Nephron progenitor cell (in vitro differentiated cells): ENCODE data around the gene VLDLR.
A peak's percentile ranks its signal among the peaks of the same experiment; 100 is the strongest.

Experiments used
- DNase-seq: peaks from one replicate; pipeline ENCODE4 v3.0.0; 2021
- H3K27ac Mint-ChIP-seq: 2 replicates; pipeline ENCODE4 v1.8.0; 2021; ENCODE audit warnings: mild to moderate bottlenecking, moderate library complexity, mixed read lengths
- H3K27me3 Mint-ChIP-seq: 2 replicates; pipeline ENCODE4 v1.8.0; 2021; ENCODE audit warnings: mild to moderate bottlenecking, low read depth, mixed read lengths; ENCODE audit not compliant: poor library complexity
- H3K36me3 Mint-ChIP-seq: 2 replicates; pipeline ENCODE4 v1.8.0; 2021; ENCODE audit warnings: low read depth, mixed read lengths
- H3K4me1 Mint-ChIP-seq: 2 replicates; pipeline ENCODE4 v1.8.0; 2021; ENCODE audit warnings: mixed read lengths
- H3K4me3 Mint-ChIP-seq: 2 replicates; pipeline ENCODE4 v1.8.0; 2021; ENCODE audit warnings: mild to moderate bottlenecking, moderate library complexity, mixed read lengths
- H3K9me3 Mint-ChIP-seq: 2 replicates; pipeline ENCODE4 v1.8.0; 2021; ENCODE audit warnings: mild to moderate bottlenecking, moderate library complexity, mixed read lengths
- TF ChIP-seq, protein P1 (sequence below): fragments of 200-600 bp; sonication (generic); IDR thresholded peaks from 2 replicates; pipeline ENCODE4 v1.5.0; 2021; ENCODE audit warnings: antibody characterized with exemption

Gene VLDLR

DNA sequence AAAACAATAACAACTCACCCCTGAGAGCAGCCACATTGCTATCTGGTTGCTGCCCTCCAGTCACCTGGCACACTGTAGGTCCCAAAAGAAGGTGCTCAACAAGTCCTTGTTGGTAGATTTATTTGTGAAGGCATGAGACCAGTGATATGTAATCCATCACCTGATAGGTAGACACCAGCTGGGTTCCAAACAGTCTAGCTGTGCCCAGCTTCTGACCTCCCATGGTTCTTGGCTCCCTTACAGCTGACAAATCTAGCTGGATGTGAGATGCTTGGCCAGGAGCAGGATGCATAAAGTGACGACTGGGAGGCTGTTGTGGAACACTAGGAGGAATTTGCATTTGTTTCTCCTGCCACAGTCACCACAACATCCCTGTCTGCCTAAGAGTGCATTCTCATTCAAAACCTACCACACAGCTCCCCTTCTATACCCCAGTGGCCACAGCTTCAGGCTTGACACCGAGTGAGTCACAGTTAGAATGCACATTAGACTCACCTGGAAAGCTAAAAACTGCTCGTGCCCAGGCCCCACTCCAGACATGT is 7.8 kb upstream of the VLDLR start:
- Mint-ChIP-seq H3K4me1 (peaks cover 8% of the 10 kb centered on the region), H3K27me3 (peaks cover 7% of the 10 kb centered on the region), H3K27ac (no peak overlapping the region), H3K36me3 (no peaks in the 10 kb centered on the region), H3K4me3 (no peak overlapping the region), H3K9me3 (peaks cover 6% of the 10 kb centered on the region)
- DNase-seq: no peak
- TF ChIP-seq, protein P1, sequence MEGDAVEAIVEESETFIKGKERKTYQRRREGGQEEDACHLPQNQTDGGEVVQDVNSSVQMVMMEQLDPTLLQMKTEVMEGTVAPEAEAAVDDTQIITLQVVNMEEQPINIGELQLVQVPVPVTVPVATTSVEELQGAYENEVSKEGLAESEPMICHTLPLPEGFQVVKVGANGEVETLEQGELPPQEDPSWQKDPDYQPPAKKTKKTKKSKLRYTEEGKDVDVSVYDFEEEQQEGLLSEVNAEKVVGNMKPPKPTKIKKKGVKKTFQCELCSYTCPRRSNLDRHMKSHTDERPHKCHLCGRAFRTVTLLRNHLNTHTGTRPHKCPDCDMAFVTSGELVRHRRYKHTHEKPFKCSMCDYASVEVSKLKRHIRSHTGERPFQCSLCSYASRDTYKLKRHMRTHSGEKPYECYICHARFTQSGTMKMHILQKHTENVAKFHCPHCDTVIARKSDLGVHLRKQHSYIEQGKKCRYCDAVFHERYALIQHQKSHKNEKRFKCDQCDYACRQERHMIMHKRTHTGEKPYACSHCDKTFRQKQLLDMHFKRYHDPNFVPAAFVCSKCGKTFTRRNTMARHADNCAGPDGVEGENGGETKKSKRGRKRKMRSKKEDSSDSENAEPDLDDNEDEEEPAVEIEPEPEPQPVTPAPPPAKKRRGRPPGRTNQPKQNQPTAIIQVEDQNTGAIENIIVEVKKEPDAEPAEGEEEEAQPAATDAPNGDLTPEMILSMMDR: no peak

DNA sequence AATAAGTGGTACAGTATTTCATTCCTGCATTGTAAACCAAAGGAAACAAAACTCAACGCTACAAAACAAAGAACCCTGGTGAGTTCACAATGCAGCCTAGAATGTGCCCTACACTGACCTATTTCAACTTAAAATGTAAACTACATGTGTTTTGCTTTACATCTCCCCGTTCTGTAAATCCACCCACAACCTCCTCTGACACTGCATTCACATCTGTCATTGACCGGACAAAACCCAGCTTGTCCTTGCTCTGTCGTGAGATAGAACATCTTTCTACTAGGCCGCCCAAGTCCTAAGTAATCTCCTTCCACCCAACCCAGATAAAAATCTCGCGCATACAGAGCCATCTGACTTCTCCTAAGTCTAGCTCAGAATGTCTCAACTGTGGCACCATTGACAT is 6.1 kb upstream of the VLDLR start:
- Mint-ChIP-seq H3K9me3 (peaks cover 6% of the 10 kb centered on the region), H3K27ac (no peak overlapping the region), H3K36me3 (no peaks in the 10 kb centered on the region), H3K4me1 (peaks cover 8% of the 10 kb centered on the region), H3K4me3 (no peak overlapping the region), H3K27me3 (peaks cover 24% of the 10 kb centered on the region)
- TF ChIP-seq, protein P1: no peak
- no peak for DNase-seq

DNA sequence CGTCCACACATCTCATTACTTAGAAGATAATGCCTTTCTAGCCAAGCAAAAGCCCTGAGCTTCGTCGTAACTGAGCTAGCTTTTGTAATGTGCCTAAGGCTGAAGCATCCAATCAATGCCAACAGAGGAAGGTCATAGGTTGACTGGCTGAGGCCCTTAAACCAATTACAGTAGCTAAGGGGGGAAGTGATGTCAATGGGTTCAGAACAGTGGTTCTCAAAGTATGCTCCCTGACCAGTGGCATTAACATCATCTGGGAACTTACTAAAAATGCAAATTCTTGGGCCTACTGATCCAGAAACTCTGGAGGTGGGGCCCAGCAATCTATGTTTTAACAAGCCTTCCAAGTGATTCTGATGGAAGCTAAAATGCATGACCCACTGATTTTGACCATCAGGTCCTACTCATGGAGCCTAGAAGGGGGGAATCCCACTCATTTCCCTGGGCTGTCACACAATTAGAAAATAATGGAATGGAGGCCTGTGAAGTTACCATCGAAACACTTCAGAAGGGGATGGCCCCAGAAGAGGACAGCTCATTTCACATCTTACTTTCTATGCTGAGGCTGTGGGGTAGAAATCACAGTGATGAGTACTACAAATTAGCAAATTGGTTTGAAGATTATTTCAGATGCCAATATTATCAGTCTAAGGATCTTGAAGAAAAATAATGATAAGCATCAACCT is 4.8 kb upstream of the VLDLR start:
- Mint-ChIP-seq H3K27ac (no peak overlapping the region), H3K27me3 (peaks cover 32% of the 10 kb centered on the region), H3K4me3 (no peak overlapping the region), H3K36me3 (no peaks in the 10 kb centered on the region), H3K9me3 (peaks cover 6% of the 10 kb centered on the region), H3K4me1 (peaks cover 14% of the 10 kb centered on the region)
- TF ChIP-seq, protein P1: no peak
- DNase-seq: no peak

DNA sequence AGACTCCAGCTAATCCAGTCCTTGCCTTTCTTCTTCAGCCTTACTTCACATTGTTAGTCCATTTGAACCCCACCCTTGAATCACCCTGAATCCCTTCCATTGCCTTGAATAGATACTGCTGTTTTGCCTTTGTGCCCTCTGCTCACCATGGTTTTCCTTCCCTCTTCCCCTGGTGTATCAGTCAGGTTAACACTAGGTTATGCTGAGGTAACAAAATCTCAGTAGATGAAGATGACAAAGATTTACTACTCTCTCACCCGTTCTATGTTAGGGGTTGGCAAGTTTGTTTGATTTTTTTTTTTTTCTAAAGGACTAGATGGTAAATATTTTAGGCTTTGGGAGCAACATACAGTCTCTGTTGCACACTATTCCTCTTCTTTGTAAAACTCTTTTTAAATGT is 3.3 kb upstream of the VLDLR start:
- Mint-ChIP-seq H3K4me3 (no peak overlapping the region), H3K27me3 (peaks cover 36% of the 10 kb centered on the region), H3K4me1 (peaks cover 12% of the 10 kb centered on the region), H3K36me3 (no peaks in the 10 kb centered on the region), H3K27ac (no peak overlapping the region), H3K9me3 (peaks cover 6% of the 10 kb centered on the region)
- DNase-seq: no peak
- TF ChIP-seq, protein P1: no peak

DNA sequence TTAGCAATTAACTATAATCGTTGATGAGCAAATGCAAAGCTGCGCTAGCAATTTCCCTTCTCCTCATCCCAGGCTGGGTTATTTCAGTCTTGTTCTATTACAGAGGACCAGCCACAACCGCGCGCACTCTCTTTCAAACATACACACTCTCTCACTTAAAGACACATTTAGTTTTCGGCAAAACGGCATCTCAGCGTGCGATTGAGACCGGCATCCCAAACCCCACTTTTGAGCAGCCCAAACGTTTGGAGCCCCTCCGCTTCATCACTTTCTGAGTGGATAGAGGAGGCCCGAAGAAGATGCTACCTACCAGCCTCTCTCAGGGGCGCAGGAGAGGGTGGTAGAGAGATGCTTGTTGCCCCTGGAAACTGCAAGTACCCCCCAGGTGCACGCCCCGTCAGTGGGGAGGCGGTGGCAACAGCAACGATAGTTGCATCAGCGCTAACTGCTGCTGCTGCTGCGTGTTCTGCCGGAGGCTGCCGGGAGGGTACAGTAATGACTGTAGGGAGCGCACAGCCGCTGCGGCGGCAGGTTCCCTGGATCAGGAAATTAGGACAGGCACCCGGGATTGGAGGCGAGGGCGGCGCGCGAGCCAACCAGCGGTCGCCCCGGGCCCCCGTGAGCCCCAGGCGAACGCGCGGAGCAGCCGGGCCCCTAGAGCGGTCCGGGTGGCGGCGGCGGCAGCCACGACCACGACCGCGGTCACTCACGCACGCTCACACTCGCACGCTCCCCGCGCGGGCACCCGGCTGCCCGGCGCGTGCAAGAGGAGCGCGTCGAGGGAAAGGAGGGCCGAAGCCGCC is 467 bp upstream of the VLDLR start:
- Mint-ChIP-seq H3K4me1 (peaks cover 18% of the 10 kb centered on the region), H3K27me3 (peaks cover 53% of the 10 kb centered on the region), H3K4me3 (peak overlapping the region; percentile 87), H3K27ac (no peak overlapping the region), H3K36me3 (peaks cover 11% of the 10 kb centered on the region), H3K9me3 (peaks cover 6% of the 10 kb centered on the region)
- DNase-seq: peak; percentile 80
- TF ChIP-seq, protein P1: no peak
